NCI-H345 treated with DMSO at 0.1 percent for 48 hours (cell line): Measurements from ENCODE around the gene UNC5C.

Source experiments
- DNase-seq: peaks from one replicate; lab custom pipeline; 2025; ENCODE audit not compliant: unreplicated experiment; lab: John Stamatoyannopoulos, UW

Gene UNC5C

DNA sequence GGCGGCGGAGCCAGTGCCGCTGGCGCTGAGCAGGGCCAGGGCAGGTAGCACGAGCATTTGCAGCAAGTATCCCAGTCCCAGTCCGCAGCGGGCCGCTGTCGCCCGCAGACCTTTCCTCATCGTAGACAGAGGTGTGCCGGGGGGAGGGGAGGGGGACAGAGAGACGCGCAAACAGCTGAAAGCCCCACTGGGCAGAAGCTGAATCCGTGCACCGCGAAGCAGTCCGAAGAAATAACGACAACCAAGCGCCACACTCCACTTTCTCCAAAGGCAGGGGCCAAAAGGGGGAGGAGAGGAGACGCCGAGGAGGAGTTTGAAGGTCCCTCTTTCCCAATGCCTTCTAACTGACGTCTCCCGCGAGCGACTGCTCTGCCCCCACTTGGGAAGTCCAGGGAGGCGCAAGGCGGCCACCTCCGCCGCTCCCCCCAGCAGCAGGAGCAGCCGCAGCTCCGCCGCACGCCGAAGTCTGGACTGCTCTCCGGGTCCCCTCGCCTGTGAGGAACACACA, at the start of gene UNC5C:
TSS of gene UNC5C (minus strand) at position 236 of the 508 bp plus-strand sequence.
- DNase-seq, result peak; percentile 9

DNA sequence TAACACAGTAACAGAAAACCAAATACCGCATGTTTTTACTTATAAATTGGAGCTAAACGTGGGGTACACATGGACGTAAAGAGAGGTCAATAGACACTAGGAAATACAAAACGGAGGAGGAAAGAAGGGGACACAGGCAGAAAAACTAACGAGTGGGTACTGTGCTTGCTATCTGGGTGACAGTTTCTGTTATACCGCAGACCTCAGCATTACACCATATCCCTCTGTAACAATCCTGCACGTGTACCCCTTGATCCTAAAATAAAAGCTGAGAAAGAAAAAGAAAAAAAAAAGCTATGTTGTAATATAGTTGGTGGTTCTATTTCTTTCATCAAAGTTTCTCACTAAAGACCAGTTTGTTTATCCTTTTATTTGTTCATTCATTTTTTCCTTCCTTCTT, 47.9 kb upstream of the UNC5C start:
- no peak for DNase-seq

DNA sequence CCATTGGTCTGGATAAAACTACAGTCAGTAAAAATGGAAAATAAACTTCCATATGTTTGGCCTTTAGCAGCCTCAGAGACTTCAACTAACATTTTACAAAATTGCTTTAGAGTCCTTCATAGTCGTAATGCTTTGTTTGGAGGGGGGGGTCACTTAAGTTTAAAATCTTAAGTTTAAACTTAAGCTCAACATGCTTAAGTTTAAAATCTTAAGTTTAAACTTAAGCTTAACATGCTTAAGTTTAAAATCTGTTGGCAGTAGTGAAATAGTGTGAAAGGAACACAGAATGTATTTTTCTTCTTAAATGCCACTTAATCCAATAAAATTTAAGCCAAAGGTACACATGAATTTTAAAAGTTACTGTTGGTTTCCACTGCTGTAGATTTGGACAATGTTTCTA, 45.9 kb upstream of the UNC5C start:
- no peak for DNase-seq

DNA sequence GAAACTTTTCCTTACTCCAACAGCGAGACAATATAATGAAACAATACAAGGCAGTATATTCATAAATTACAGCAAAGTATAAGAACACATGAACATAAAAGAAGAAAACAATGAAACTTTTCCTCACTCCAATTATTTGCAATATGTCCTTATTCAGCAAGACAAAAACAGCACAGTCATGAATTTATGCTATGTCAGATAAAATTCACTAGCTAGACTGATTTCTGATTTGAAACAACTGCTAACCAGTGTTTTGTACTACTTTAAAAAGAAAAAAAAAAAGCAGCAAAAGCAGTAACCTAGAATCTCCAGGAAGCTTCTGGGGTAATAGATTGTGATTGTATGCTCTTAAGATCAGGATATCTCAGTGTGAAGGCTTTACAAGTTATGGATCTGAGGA, 45.2 kb upstream of the UNC5C start:
- DNase-seq, result no peak

DNA sequence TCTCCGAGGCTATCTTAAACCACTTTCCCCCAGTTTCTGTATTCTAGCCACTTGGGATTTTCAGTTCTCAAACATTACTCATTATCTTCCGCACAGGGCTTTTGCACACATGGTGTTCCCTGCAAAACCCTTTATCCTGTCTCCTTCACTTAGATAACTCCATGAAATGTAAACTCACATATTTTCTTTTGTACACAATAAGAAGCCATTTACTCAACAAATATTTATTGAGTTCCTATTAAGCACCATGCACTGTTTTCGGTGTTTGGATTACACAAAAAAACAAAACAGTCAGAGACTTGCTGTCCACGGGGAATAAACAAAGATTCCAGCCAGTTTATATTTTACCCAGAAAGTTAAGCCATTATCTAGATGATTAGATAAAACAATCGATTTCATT, 42.5 kb upstream of the UNC5C start:
- DNase-seq, result no peak

DNA sequence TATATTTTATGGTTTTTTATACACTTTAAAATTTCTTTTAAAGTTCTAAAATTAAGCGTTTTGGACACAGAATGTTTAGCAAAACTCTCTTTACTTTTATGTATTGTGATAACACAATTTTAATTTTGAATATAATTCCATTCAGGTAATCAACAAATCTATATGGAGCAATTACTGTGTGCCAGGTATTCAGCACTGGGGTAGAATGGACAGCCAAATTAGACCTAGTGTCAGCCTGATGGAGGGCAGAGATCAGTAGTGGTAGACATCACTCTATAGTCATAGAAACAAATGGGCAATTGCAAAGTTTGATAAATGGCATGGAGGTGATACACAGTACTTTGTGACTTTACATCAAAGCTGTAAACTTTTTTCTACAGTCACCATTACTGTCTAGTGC, 41.8 kb upstream of the UNC5C start:
- no peak for DNase-seq

DNA sequence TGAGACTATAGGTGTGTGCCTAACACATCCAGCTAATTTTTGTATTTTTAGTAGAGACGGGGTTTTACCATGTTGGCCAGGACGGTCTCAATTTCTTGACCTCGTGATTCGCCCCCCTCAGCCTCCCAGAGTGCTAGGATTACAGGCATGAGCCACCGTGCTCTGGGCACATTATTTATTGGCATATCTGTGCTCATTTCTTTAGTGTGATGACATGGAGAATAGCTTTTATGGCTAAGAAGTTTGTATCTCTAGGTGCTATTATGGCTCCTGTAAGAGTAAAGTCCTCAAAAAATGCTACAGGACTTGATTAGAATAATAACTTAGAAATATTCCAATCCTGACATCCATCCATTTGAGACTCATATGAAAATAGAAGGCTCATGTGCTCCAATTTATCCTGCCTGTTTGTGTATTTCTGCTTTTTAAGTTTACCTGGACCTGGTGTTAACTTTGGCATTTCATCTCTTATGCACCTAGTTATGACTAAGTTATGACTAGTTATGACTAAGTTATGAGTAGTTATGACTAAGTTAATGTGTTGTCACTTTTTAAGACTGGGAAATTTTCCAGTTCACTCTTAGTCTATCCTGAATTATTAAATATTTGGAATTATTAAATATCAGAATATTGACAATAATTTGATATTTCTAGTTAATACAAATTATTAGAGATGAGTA, 36.4 kb upstream of the UNC5C start:
- no peak for DNase-seq

DNA sequence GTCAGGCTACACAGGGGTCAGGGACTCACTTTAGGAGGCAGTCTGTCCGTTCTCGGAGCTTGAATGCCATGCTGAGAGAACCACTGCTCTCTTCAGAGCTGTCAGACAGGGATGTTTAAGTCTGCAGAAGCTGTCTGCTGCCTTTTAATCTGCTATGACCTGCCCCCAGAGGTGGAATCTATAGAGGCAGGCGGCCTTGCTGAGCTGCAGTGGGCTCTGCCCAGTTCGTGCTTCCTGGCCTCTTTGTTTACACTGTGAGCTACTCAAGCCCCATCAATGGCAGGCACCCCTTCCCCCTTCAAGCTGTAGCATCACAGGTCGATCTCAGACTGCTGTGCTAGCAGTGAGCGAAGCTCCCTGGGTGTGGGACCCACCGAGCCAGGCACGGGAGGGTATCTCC, 31.5 kb upstream of the UNC5C start:
- DNase-seq, result no peak

DNA sequence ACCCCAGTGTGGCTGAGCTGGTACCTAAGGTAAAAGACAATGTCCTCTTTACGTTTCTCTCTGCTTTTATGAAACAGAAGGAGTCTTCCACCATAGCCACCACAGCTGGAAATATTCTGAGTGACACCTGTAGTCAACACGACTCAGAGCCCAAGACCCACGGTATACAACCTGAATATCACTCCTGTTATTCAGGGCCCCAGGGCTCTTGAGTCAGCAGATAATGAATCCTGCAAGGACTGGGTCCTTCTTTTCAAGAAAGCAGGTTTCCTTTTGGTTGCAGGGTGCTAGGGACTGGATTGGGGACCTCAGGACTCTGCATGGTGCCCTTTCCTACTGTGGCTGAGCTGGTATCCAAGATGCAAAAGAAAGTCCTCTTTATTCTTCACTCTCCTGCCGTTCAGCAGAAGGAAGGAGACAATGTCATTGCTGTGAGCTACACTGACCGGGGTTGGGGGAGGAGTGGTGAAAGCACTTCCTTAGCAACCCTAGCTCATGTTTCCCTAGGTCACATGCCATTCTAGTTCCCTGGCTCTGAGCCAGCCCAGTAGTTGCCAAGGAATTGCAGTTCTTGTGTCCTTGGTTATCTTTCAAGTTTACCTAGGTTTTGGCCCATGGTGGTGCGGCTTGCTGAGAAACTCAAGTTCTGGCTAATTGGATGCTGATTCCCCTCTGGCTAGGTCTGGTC, 23.7 kb upstream of the UNC5C start:
- DNase-seq, result no peak

DNA sequence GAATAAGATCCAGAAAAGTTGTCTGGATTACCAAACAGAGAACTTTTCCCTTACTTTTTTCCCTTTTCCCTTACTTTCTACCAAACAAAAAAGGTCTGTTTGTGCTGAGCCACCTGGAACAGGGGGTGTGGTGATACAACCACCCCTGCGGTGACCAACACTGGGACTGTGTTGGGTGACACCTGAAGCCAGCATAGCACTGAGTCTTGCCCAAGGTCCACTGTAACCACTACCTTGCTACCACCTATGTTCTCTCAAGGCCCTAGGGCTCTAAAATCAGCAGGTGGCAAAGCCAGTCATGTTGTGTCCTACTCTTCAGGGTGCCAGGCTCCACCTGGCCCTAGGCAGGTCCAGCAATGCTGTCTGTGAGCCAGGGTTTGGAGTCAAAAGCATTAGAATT, 22.8 kb upstream of the UNC5C start:
- DNase-seq, result no peak

DNA sequence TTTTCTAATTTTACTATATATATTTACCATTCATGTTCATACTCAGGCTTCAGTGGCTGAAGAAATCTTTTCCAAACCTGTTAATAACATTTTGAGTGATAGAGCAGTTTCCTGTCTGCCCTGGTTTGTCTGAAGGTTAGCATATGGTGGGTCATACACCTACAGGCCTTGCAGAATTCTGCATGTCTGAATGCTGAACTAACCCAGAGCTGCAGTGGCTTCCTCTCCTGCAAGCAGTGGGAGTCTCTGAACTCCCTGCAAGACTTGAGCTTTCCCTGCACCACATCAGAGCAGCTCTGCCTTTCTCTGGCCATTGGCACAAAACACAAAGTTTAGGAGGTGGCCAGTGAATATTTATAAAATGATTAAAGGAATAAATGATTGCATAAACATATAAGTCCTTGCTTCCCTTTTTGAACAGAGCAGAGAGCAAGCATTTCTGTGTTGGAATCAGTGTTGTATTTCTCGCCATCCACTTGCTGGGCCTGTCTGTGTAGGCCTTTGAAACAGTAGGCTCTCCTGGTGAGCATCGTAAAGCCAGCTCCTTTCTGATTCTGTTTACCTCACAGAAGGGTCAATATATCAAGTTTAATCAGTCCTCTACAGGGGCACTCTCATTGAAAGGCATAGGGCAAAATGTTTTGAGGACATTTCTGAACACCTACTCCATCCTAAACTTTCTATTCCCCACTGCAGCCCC, 15.0 kb upstream of the UNC5C start:
- no peak for DNase-seq

DNA sequence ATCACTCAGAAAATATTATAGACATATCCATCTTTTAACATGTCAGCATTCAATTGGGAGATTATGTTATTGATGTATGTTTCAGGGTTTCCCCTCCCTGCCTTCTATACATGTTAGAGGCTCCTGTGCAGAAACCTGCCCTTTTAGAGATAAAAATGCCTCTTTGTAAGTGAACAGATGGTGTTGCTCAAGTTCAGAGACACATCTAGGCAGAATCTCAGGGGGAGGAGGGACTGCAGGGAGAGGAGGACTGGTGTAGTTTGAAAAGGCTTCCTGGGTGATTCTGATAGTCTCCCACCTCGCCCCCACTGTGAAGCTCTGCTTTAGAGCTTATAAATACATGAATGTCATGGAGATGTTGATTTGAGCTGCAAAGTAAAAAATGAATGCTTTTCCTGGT, 12.0 kb upstream of the UNC5C start:
- DNase-seq, result no peak

DNA sequence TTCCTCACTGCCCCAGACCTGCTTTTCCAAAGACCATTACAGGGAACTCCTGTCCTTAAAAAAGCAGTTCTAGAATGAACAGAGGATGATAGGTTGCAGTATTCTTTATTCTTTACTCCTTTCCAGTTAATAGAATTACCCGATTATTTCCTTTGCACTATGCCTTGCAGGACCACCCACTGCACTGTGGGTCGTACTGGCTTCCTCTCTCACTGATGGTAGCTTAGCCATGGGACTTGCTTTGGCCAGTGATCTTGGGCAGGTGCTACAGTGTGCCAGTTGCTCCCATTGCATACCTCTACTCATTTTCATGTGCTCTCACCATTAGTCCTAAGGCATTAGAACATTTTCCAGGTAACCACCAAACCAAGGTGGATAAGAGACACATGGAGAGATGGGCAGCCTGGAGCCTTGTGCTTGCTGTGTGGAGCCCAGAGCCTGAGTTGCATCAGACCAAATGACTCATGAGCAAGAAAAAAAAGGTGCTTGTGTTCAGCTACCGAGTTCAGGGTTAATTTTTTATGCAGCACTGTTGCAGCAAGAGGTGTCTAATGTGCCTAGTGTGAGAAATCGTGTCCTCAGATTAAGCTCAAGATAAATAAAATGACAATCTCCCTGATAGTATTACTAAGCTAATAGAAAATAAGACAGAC, 7.6 kb upstream of the UNC5C start:
- DNase-seq, result no peak

DNA sequence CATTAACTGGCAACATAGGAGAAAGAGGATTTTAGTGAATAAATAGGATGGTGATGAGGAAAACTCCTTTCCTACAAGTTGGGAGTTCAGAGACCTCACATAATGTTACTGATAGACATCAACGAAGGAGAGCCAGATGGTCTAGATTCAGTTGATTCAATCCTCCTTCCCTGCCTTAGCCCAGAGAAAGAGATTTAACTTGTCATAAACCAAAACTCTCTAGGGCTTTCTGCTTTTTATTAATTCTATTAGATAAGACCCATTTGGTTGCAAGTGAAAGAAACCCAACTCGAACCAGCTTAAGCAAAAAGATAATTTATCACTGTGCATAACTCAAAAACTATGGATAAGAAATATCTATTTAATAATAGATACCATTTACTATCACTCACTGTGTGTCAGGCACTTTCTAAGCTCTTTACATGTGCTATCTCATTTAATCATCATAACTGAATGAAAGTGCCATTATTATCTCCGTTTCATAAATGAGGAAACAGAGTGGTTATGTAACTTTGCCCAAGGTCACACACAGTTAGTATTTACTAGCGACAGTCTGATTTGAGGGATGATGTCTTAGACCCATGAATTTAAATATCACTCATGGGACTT, 4.3 kb upstream of the UNC5C start:
- DNase-seq, result no peak

DNA sequence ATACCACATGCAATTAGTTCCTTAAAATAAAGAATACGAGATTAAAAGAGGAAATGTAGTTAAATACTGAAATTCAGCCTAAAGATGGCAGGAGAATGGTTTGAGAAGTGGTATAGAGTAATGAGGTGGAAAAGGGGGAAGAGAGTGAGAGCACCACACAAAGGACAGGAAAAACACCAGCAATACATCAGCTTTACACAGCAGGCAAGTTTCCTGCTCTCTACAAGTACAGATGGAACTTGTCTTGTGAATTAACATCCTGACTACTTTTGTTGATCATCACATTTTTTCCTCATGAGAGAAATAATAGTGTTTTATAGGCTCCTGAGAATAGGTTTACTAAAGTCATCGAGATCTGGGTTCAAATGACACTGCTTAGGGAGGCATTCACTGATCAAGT, 2.9 kb upstream of the UNC5C start:
- no peak for DNase-seq

DNA sequence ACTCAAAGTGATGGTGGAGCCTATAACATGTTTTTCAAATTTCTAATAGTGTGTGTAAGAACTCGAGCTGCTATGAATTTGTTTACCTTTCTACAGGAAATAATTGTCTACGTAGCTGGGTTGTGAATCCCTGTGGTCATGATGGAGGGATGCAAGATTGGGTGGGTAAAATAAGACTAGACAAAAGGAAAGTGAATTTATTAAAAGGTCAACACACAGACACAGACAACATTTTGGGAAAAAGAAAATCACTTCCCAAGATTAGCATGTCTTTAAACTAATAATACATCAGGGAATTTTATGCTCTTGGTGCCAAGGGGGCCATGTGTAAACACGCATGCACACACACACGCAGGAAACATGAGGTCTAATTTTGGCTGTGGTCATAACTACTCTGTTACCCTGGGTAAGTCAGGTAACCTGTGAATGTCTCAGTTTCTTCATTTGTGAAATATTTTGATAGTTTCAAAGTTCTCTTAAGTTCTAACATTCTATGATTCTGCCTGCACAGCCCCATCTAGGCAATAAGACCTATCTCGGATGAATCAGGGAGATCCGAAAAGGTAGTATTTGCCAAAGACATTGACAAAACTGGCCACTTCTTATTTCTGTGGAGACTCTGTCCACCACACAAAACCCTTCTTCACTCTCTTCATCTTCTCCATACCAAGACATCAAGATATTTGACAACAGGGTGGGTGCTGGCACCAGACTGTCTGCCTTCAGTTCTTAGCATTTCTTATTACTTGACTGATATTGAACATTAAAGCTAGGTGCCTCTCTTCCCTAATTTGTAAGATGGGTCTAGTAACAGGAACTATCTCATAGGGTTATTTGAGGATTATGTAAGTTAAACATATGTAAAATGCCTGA, 1.6 kb upstream of the UNC5C start:
- DNase-seq, result no peak

DNA sequence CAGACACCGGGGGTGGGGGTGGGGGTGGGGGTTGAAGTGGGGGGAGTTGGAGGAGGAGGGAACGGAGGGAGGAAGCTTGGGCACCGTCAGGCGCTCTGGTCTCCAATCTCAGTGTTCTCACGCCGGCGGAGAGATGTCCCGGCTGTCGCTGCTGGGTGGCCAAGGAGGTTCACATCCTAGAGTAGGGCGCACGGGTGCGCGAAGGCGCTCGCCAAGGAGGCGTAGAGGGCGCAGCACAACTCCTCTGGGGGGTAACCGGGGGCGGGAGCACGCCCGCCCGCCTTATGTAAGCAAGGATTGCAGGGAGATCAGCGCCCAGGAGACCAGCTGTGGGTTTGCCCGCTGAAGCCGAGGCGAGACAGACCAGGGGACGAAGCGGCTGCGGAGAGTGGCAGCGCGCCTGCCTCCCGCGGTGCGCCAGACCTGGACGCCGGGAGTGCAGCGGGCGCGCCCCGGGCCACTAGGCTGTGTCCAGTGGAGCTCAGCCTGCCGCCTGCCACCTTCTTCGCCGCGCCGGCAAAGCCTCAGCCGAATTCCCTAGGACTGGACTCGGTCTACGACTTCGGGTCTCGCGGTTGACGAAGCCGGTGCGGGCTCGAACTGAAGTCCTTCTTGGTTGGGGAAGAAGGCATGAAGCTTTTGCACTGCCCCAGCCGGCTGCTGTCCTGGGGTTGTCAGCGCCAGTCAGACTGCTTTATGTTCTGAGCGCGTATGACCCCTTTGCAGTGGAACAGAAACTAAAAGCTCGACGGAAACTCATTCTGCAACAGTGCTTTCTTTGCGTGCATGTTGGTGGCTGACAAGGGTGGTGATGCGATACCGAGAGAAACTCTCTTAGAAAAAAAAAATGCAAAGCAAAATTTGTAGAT, 707 bp upstream of the UNC5C start:
- DNase-seq, result peak; percentile 13

DNA sequence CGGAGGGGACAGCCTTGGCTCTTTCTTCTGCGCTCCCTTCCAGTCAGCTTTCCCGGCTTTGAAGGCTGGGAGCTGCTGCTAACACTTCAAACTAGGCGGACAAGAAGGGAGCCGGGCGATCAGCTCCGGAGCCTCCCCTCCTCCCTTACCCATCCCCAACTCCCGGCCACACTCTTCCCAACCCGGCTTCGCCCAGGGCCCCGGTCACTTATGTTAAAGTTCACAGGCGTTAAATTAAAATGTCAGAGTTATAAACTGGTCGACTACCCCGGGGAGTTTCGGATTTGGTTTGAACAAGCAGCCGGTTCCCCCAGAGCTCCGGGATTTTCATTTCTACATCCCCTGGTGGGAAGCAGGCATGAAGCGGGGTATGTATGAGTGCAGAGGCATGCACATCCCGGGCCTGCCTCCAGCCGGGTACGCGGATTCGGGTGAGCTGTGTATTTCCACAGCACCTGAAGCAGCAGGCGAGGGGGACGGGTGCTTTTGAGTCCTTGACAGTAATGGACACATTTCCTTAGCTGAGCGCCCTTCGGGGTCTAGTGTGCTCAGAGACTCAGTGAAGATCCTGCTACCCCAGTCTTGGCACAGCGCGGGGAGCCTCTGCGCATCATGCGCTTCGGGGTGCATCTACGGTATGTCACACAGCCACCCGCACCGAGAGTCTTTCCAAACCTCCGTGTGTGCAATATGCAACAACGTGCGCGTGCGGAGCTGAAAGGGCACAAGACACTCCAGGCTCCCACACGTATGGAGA, 880 bp downstream of the UNC5C start:
- no peak for DNase-seq
